Measurements from ENCODE around the gene ZSCAN31. TPM values are rescaled to one million over a fixed set of nuclear protein-coding genes. Genes with fewer than 3 reads are reported as not detected.

The ZSCAN31 gene
- total RNA-seq, result 10 to 100 TPM in 2 of 4 donors, 1 to 10 TPM in 2; 2.4 to 14.1 (median 7.5) TPM

DNA sequence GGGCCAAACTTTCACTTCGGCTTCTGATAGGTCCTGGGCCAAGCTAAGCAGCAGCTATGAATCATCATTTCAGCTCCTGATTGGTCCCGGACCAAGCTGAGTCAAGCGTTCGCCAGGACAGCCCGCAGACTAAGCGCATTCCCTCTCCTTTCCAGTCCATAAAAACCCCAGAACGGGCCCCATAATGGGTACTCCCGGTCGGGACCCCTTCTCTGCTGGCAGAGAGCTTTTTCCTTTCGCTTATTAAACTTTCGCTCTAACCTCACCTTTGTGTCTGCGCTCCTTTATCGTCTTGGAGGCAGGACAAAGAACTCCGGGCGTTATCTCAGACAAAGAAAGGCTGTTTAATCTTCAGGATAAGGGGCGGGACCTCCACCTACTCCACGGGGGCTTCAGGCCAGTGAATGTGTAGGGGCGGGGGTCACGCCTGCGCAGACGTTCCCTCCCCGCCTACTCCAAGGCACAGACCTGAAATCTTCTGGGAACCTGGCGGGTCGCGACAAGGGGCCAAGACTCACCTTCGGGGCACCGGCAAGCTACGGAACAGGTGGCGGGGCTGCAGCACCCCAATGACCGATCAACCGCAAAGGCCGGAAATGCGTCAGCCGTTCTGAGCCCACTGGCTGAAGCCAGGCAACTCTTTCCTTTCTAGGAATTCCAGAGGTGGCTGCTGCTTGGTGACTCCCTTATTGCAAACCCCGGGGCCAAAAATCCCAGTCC, at the start of gene ZSCAN31:
ZSCAN31 (minus strand) TSS at position 585 of the 720 bp plus-strand sequence. CDS start 6,465 bp downstream, outside the sequence.
- Histone ChIP-seq H3K9me3 (no peaks in the 10 kb centered on the region), H3K4me1 (peaks cover 11 to 13% of the 10 kb centered on the region in 2 donors), H3K4me3 (peak within 1 kb of the TSS; percentile 78 to 91 (median 84)), H3K27me3 (no peaks in the 10 kb centered on the region), H3K36me3 (no peaks in the 10 kb centered on the region), H3K27ac (peak within 1 kb of the TSS; percentile 90 to 99 (median 97))
- intact Hi-C loops (cut with DNase I; ENCODE audit: low total_unique reads), result loop anchor here (2.0 to 5.0 kb wide), 4 partner anchors 19 to 83 kb away; partner anchors contain the start of genes PGBD1, ZKSCAN4 and ZSCAN26
- peak; percentile 98 to 99 for ATAC-seq
- DNase-seq, result peak; percentile 90 to 94
- in situ Hi-C loops (cut with MboI; ENCODE audit: low sequenced_read_pairs in 4 of 4), result no loop called here
- TF ChIP-seq POLR2A (IDR thresholded peaks at IDR 0.05), result peak; percentile 64 to 78
- TF ChIP-seq, protein P1, sequence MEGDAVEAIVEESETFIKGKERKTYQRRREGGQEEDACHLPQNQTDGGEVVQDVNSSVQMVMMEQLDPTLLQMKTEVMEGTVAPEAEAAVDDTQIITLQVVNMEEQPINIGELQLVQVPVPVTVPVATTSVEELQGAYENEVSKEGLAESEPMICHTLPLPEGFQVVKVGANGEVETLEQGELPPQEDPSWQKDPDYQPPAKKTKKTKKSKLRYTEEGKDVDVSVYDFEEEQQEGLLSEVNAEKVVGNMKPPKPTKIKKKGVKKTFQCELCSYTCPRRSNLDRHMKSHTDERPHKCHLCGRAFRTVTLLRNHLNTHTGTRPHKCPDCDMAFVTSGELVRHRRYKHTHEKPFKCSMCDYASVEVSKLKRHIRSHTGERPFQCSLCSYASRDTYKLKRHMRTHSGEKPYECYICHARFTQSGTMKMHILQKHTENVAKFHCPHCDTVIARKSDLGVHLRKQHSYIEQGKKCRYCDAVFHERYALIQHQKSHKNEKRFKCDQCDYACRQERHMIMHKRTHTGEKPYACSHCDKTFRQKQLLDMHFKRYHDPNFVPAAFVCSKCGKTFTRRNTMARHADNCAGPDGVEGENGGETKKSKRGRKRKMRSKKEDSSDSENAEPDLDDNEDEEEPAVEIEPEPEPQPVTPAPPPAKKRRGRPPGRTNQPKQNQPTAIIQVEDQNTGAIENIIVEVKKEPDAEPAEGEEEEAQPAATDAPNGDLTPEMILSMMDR (IDR thresholded peaks at IDR 0.05 in 4 of 5, conservative IDR thresholded peaks at IDR 0.05 in 1 of 5), result no peak

DNA sequence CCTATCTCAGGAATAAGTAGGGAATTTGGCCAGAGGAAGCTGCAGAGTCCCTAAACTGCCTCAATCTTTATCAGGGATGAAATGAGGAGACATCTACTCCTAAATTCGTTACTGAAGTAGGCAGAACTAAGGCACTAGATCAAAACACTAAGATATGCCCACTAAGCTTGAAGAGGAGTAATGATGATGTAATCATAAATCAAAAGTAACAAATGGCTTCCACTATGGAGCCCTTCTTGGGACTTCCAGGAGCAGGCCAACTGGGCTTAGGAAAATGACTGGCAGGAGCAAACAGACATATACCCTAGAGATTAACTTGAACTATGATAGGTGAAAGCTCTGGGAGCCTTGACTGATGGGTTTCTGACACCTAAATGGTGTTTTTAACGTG, 48.2 kb upstream of the ZSCAN31 start:
- H3K4me1 ChIP-seq, result no peaks in the 10 kb centered on the region
- intact Hi-C loops (cut with DNase I; ENCODE audit: low total_unique reads) (no loop called here), in situ Hi-C loops (cut with MboI; ENCODE audit: low sequenced_read_pairs in 4 of 4) (no loop called here)
- H3K27me3 ChIP-seq, result peaks cover 0 to 3% (median 0%) of the 10 kb centered on the region in 3 donors
- H3K27ac ChIP-seq, result peak overlapping the region in 1 of 4 donors; percentile 73
- peaks cover 0 to 3% of the 10 kb centered on the region in 2 donors for H3K36me3 ChIP-seq
- TF ChIP-seq, protein P1 (IDR thresholded peaks at IDR 0.05 in 4 of 5, conservative IDR thresholded peaks at IDR 0.05 in 1 of 5), result no peak
- TF ChIP-seq POLR2A (IDR thresholded peaks at IDR 0.05), result no peak
- ATAC-seq, result no peak
- no peak for DNase-seq
- H3K4me3 ChIP-seq, result no peak overlapping the region
- H3K9me3 ChIP-seq, result no peaks in the 10 kb centered on the region

DNA sequence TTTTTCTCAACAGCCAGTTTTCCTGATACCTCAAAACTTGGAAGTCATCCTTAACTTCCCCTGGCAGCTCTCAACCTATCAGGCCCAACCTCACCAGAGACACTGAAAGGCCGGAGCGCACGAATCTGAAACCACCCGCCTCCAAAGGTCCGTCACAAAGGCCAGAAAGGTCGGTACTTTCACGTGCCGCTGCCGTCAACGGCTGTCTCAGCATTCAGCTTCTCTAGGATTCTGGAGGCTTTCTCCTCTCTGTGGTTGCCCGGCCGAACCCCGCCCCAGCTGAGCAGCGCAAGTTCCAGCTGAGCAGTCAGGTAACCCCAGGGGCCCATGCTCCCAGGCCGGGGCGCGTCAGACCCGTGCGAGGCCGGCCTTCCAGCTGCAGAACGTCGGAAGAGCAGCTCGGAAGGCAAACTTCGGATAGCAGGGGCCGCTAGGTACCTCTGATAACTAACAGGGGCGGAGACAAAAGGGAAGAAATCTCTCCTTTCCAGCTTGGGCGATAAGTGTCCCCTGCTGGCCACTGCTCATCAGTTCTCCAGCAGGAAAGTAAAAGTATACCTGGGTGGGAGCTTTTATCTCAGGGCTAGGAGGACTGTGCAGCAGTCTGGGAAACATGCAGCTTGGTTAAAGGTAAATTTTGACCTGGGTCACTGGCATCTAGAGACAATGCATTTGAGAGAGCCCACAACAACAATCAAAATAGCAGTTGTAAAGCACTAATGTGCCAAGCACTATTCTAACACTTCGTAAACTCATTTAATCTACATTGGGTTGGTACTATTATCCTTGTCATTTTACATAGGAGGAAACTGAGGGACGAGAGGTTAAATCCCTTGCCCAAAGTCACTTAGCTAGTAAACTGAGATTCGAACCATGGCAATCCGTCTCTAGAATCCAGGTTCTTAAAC, 47.5 kb upstream of the ZSCAN31 start:
- in situ Hi-C loops (cut with MboI; ENCODE audit: low sequenced_read_pairs in 4 of 4), result no loop called here
- intact Hi-C loops (cut with DNase I; ENCODE audit: low total_unique reads), result no loop called here
- Histone ChIP-seq H3K36me3 (peaks cover 0 to 7% of the 10 kb centered on the region in 2 donors), H3K27ac (peak overlapping the region; percentile 51 to 76 (median 63)), H3K4me1 (no peaks in the 10 kb centered on the region), H3K9me3 (no peaks in the 10 kb centered on the region), H3K4me3 (peak overlapping the region; percentile 38 to 62 (median 55)), H3K27me3 (peaks cover 0 to 3% (median 0%) of the 10 kb centered on the region in 3 donors)
- TF ChIP-seq POLR2A (IDR thresholded peaks at IDR 0.05), result peak in 1 of 2 donors; percentile 16
- TF ChIP-seq, protein P1 (IDR thresholded peaks at IDR 0.05 in 4 of 5, conservative IDR thresholded peaks at IDR 0.05 in 1 of 5), result no peak
- peak; percentile 69 to 72 for DNase-seq
- peak; percentile 90 to 96 for ATAC-seq

DNA sequence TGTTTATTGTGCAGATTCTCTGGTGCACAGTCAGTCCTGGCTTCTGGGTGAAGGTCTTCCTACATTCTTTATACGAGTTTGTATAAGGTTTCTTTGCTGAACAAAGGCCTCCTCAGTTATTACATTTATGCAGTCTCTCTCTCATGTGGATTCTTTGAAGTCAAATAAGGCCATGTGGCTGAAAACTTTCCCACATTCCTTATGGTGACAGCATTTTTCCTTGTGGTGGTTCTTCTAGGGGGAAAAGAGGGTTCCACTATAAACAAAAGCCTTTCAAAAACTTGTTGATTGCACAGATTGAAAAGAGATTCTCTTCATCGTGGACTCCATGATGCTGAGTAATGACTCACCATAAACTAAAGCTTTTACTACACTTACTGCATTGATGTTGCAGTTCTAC, 44.4 kb upstream of the ZSCAN31 start:
- Histone ChIP-seq H3K36me3 (peaks cover 0 to 7% of the 10 kb centered on the region in 2 donors), H3K4me1 (no peaks in the 10 kb centered on the region), H3K27me3 (peaks cover 0 to 3% (median 0%) of the 10 kb centered on the region in 3 donors), H3K4me3 (no peak overlapping the region), H3K9me3 (no peaks in the 10 kb centered on the region), H3K27ac (no peak overlapping the region)
- ATAC-seq (no peak), DNase-seq (no peak)
- TF ChIP-seq POLR2A (IDR thresholded peaks at IDR 0.05), result no peak
- TF ChIP-seq, protein P1 (IDR thresholded peaks at IDR 0.05 in 4 of 5, conservative IDR thresholded peaks at IDR 0.05 in 1 of 5), result no peak
- in situ Hi-C loops (cut with MboI; ENCODE audit: low sequenced_read_pairs in 4 of 4), result no loop called here
- intact Hi-C loops (cut with DNase I; ENCODE audit: low total_unique reads), result no loop called here

Data from gastrocnemius medialis (tissue), 4 donors.